HG03196 (cell line): Measurements from ENCODE around the gene THOC5.
"Not testable (repeated sequence)": the region's sequence is repeated elsewhere in the genome, so short reads cannot be mapped to it uniquely, and the experiment has no call there.

Experiments used
- ATAC-seq: cut with Tn5 transposase; IDR thresholded peaks from one replicate; pipeline ENCODE4 v1.9.1; 2021; ENCODE audit not compliant: unreplicated experiment

The THOC5 gene

GRCh38 chr22:29511126-29511862 is 42.3 kb downstream of the THOC5 start:
- ATAC-seq = no peak

DNA sequence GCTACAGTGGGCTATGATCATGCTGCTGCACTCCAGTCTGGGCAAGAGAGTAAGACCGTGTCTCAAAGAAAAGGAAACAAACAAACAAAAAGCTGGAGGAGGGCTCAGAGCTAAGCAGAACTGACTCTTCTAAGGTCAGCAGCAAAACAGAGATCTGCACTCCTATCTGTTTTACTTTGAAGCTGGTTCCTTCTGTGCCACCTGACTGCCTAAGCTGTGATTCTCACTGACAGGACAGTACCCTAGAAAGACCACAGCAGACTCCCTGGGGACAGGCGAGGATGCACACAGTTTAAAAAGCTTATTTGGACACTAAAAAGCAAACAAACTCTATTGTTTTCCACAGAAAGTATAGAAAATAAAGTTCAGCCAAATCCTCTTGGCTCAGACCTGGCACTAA is 43.0 kb downstream of the THOC5 start:
- no peak for ATAC-seq

GRCh38 chr22:29509815-29510214 is 43.7 kb downstream of the THOC5 start:
- no peak for ATAC-seq

- no peak for ATAC-seq
Measured at GRCh38 chr22:29509298-29509697, 44.3 kb downstream of the THOC5 start.

GRCh38 chr22:29503811-29504372 is 49.7 kb downstream of the THOC5 start:
- ATAC-seq = no peak

DNA sequence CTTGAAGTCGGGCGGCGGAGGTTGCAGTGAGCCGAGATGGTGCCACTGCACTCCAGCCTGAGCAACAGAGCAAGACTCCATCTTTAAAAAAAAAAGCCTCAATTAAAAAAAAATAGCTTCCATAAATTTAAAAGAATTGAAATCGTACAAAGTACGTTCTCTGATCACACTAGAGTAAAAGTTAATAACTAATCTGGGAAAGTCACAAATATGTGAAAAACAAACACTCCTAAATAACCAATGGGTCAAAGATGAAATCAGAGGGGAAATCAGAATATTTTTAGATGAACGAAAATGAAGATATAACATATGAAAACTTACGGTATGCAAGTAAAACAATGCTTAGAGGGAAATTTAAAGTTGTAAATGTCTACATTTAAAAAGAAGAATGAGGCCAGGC is 53.7 kb downstream of the THOC5 start:
- no peak for ATAC-seq

DNA sequence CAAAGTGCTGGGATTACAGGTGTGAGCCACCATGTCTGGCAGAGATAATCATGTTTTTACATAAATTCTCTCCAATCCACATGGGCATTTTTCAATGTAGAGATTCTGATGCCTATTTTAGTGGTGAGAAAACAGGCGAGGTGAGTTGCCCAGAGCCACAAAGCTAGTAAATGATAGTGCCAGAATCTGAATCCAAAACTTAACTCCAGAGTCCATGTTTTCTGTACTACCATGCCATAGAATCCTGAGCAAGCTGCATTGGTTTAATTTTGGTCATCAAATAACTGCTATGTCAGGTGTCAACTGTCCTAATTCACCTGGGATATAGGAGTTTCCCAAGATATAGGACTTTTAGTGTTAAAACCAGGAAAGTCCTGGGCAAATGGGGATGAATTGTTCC is 59.9 kb downstream of the THOC5 start:
- ATAC-seq = no peak

DNA sequence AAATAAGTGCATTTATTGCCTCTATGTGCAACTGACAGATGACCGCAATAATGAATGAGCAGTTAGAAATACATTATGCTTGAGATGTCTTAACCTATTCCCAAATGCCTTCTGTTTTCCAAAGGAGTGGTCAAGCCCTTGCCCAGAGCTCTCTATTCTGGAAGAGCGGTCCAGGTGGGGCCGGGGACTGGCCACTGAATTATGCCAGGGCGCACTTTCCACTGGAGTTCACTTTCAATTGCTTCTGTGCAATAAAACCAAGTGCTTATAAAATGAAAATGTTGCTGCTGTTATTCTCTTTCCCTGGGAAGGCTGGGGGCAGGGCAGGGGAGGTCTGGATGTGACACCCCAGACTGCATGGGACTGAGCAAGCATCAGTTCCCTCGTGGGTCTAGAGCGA is 62.5 kb downstream of the THOC5 start:
- ATAC-seq = no peak

GRCh38 chr22:29489127-29489780 is 64.3 kb downstream of the THOC5 start:
- not testable (repeated sequence) for ATAC-seq

DNA sequence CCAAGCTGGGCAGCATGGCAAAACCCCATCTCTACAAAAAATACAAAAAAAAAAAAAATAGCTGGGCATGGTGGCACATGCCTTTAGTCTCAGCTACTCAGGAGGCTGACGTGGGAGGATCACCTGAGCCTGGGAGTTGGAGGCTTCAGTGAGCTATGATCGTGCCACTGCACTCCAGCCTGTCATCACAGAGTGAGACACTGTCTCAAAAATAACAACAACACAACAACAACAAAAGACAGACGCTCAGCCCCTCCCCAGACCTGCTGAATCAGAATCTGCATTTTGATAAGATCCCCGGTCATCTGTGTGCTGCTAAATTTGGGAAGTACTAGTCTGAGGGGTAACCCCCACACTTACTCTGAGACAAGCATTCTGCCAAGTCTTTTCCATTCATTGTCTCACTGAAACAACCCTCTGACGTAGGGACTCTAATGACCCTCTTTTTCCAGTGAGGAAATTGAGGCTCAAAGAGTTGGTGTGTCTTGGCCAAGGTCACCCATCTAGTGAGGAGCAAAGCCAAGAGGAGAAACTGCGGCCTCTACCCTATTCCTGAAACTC is 66.1 kb downstream of the THOC5 start:
- ATAC-seq = no peak

- no peak for ATAC-seq
Measured at GRCh38 chr22:29485448-29485847, 68.1 kb downstream of the THOC5 start.

DNA sequence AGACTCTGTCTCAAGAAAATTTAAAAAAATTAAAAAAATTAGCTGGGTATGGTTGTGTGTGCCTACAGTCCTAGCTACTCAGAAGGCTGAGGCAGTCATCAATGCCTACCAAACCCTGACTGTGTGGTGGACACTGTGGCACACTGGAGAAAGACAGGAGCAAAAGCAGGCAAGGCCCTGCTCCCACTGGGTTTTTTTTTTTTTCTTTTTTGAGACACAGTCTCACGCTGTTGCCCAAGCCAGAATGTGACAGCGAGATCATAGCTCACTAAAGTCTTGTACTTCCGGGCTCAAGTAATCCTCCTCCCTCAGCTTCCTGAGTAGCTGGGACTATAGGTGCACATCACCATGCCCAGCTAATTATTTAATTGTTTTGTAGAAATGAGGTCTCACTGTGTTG is 68.9 kb downstream of the THOC5 start:
- no peak for ATAC-seq

DNA sequence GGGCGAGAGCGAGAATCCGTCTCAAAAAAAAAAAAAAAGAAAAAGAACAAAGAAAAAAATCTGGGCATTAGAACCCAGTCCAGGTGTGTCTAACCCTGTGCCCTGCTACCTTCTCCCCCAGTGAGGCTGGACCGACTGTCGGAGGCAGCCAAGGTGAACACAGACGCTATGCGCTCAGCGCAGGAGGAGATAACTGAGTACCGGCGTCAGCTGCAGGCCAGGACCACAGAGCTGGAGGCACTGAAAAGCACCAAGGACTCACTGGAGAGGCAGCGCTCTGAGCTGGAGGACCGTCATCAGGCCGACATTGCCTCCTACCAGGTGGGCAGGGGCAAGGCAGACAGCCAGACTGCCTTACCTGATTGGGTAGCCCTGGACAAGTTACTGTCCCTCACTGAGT is 70.3 kb downstream of the THOC5 start:
- no peak for ATAC-seq

DNA sequence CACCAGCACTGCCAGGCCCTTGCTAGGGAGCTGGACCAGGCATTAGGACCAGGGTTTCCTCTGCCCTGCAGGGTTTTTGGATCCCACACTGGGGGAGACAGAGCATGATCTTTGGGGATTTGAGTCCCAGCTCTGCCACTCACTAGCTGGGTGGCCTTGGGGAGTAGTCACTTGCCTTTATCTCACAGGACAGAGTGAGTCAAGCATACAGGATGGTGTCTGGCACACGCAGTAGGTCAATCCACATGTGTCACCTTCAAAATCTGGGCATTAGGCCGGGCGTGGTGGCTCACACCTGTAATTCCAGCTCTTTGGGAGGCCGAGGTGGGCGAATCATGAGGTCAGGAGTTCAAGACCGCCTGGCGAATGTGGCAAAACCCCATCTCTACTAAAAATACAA is 70.8 kb downstream of the THOC5 start:
- ATAC-seq = no peak

- ATAC-seq = no peak
Measured at GRCh38 chr22:29482253-29482652, 71.3 kb downstream of the THOC5 start.

- no peak for ATAC-seq
Measured at GRCh38 chr22:29481265-29482000, 72.1 kb downstream of the THOC5 start.

GRCh38 chr22:29480512-29481264 is 72.9 kb downstream of the THOC5 start:
- ATAC-seq = no peak

GRCh38 chr22:29480262-29480511 is 73.4 kb downstream of the THOC5 start:
- ATAC-seq = no peak

DNA sequence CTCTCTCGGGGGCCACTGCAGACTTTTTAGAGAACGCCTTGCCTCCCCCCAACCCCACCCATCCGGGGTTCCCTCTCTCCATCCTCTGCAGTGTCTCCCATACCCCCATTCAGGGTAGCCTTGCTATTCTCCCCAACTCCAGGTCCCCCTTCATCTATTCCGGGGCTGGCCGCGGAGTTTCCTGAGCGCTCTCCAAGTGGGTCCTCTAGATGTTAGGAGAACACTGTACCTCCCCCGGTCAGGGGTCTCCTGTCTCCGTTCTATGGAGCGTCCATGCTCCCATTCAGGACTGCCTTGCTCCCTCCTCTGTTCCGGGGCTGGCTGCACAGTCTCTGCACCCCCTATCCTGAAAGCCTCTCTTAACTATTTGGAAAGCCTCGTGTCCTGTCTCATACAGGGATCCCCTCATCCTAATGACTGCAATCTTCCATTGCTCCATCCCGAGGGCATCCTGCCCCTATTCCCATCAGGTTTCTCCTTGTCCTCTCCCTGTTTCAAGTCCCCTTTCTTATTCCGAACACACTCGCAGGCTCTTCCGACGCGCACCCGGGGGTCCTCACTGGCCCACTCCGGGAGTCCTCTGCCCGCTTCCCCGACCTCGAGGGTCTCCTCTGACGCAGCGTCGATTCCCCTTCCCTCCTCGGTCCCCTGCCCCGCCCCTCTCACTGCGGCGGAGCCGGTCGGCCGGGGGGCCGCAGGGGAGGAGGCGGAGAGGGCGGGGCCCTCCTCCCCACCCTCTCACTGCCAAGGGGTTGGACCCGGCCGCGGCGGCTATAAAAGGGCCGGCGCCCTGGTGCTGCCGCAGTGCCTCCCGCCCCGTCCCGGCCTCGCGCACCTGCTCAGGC is 73.9 kb downstream of the THOC5 start, which contains the start of gene NEFH:
Gene NEFH (plus strand): TSS at position 802 of the 845 bp plus-strand sequence. CDS start 45 bp downstream, outside the sequence.
- no peak for ATAC-seq
